GM21786 (cell line): ENCODE results near the gene FRMD8.

Source experiments
- ATAC-seq: cut with Tn5 transposase; IDR thresholded peaks from one replicate; pipeline ENCODE4 v1.9.1; 2021; ENCODE audit not compliant: unreplicated experiment

FRMD8 gene

DNA sequence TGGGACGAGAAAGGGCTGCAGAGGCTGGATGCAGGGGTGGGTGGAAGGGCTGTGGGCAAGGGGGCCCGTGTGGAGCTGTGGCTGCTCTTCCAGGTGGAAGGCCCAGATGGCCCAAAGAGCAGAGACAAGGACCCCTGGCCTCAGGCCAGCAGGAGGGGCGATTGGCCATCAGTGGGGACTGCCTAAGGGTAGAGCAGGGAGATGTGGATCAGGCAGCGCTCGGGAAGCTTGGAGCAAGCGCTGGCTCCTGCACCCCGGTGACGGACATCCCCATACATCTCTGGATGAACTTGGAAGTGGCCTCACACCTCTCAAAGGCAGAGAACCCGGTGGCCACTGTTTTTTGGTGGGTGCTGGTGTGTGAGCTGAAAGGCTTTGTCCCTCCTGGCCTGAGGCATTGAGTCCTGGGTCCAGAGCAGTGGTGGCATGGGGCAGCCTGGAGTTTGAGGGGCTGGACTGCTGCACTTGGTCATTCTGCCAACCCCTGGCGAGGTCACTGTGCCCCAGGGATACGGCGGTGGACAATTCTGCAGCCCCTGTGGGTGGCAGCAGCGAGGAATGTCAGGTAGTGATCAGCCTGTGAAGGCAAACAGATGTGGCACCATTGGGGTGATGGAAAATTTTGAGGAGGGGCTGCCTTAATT lies 5.9 kb downstream of the FRMD8 start:
- ATAC-seq = no peak

DNA sequence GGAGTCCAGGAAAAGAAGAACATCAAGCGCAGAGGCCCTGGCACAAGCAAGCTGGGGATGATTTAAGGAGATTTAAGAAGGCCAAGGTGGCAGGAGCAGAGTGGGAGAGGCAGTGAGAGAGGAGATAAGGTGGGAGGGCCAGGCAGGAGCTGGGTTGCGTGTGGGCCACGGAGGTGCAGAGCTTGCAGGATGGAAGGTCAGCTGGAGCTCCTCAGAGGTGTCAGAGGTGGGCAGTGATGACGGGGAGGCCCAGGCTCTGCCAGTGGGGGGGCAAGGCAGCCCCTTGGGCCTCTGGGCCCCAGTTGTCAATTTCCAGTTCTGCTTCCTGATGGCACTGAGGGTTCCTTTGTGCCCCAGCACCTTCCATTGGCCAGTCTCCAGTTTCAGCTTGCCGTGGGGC lies 6.5 kb downstream of the FRMD8 start:
- ATAC-seq = no peak

DNA sequence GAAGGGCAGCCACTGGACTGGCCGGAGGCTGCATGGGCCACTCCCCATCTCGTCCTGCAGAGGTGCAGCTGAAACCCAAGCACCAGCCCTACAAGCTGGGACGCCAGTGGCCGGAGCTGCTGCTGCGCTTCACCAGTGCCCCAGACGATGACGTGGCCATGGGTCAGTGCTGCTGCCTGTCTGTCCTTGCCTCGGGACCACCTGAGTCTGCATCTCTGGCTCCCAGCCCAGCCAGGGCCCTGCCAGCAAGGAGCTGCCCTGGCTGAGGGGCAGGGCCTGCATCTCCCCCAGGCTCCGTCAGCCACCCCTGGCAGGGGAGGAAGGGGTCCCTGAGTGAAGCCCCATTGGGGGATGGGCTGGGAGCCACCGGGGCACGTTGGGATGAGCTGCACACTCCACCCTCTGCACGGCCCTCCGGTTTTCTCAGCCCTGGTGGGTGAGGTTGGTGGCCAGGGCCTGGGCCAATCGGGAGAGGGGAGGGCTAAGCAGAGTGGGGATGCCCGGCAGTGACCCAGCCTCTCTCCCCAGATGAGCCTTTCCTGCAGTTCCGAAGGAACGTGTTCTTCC lies 7.2 kb downstream of the FRMD8 start:
- ATAC-seq = no peak

DNA sequence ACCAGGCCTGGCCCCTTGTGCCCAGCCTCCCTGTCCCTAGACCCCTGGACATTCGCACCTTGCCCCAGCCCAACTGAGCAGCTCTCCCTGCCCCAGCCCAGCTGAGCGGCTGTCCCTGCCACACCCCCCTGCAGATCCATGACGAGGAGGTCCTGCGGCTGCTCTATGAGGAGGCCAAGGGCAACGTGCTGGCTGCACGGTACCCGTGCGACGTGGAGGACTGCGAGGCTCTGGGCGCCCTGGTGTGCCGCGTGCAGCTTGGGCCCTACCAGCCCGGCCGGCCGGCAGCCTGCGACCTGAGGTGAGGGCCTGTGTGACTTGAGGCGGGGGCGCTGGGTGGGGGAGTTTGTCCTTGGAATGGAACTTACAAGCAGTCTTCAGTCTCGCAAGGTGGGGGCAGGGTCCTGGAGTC lies 7.7 kb downstream of the FRMD8 start:
- ATAC-seq = no peak

DNA sequence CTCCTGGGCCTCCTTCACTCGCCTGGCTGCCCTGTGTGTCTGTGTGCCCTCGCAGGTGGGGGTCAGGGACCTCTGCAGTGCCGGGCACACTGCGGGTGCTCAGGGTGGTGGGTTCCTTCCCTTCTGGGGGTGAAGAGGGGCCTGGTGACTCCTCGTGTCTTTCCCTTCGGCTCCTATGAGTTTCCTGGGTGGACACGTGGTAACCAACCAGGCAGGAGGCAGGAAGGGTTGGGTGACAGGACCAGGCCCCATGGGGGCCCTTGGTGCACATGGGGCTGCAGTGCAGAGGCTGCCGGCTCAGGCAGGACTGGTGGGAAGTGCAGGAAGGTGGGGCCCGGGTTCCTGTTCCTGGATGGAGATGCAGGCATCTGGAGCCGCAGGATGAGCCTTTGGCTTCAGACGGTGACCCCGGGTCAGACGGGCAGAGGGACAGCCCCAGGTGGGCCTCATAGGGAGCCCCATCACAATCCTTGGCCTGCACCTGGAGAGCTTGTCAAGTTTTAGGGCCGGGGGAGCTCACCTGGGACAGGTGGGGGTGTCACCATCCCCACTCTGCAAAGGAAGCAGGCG lies 9.6 kb downstream of the FRMD8 start:
- no peak for ATAC-seq

- ATAC-seq = no peak
These were observed 10.6 kb downstream of the FRMD8 start for GRCh38 chr11:65396769-65397745.

- ATAC-seq = no peak
These were observed 12.0 kb downstream of the FRMD8 start for GRCh38 chr11:65398362-65398910.

- ATAC-seq = no peak
These were observed 12.8 kb downstream of the FRMD8 start for GRCh38 chr11:65399249-65399648.

DNA sequence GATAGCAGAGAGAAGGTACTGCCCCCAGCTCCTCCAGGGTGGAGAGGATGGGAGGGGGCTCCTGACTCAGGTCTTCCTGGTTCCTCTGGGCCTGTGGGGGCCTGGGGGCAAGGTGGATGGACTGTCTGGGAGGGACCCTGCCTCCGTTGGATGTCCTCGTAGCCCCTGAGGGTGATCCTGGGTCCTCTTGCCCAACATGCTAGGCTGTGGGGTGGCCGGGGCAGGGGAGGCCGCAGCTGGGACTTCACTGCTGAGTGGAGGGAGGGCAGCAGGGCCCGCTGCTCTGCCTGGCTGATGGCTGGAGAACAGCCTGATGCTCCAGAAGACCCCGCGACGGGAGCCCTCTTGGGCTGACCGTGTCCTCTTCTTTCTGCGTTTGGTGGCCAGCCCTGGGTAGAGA lies 13.4 kb downstream of the FRMD8 start:
- ATAC-seq = no peak

DNA sequence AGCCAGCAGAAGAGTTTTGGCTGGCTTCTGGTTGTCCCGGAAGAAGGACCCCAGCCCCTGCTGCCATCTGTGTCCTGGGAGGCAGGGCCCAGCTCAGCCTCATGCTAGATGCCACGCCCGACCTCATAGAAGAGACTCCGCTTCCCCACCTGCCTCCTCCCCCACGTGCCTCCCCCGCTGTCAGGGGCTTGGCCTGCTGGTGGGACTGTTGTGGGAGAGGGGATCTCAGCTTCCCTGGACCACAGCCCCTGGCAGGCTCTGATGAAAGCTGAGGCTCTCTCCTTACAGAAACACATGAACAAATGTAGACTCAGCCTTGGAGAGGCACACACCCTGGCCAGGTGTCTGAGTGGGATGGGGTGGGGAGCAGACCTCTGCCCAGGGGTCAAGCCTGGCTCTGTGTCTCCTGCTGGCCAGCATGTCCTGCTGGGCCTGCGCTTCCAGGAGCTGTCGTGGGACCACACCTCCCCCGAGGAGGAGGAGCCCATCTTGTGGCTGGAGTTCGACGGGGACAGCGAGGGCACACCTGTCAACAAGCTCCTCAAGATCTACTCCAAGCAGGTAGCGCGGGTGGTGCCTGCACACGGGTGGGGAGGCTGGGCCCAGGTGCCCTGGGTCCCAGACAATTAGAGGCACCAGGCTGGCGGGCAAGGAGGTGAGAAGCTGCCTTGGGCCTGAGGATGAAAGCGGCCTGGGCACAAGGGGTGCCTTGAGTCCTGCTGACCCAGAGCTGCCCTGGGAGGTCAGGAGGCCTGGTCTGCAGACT lies 14.1 kb downstream of the FRMD8 start:
- no peak for ATAC-seq

GRCh38 chr11:65401073-65401802 lies 14.8 kb downstream of the FRMD8 start:
- no peak for ATAC-seq

DNA sequence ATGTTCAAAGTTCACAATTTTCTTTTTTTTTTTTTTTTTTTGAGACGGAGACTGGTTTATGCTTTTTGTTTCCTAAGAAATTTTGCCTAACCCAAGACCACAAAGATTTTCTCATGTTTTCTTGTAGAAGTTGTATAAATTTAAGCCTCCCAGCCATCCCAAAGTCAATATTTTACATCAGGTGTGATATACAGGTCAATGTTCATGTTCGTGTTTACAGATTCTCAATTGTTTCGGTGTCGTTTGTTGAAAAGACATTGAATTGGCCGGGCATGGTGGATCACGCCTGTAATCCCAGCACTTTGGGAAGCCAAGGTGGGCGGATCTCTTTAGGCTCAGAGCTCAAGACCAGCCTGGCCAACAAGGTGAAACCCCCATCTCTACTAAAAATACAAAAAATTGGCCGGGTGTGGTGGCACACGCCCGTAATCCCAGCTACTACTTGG lies 15.4 kb downstream of the FRMD8 start:
- ATAC-seq = no peak

DNA sequence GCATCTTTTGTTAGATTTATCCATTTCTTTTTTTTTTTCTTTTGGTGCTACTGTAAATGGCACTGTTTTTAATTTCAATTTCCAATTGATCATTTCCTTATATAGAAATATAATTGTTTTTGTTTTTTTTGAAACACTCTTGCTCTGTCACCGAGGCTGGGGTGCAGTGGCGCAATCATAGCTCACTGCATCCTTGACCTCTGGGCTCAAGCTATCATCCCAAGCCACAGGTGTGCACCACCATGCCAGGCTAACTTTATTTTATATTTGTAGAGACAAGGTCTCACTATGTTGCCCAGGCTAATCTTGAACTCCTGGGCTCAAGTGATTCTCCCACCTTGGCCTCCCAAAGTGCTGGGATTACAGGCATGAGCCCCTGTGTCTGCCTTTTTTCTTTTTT lies 16.4 kb downstream of the FRMD8 start:
- ATAC-seq = no peak

DNA sequence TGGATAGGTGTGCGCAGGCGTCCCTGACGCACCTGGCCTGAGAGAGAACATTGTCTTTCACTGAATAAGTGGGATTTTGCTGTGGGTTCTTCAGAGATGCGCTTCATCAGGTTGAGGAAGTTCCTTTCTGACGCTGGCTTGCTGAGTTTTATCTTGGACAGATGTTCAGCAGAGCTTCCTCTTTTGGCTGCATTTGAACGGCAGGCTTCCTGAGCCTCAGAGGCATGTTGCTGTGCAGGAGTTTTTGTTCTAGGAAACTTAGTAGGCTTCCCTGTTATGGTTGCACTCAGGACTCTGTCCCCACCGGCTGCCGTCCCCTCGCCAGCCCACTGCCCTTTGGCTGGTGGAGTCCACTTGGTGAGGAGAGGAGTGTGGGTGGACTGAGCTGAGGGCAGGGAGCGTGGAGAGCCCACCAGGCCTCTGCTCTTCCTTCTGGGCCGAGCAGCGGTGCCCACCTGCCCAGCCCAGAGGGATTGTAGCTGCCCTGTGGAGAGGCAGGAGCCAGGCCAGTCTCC lies 17.2 kb downstream of the FRMD8 start:
- no peak for ATAC-seq

GRCh38 chr11:65404210-65404609 lies 17.8 kb downstream of the FRMD8 start:
- no peak for ATAC-seq

DNA sequence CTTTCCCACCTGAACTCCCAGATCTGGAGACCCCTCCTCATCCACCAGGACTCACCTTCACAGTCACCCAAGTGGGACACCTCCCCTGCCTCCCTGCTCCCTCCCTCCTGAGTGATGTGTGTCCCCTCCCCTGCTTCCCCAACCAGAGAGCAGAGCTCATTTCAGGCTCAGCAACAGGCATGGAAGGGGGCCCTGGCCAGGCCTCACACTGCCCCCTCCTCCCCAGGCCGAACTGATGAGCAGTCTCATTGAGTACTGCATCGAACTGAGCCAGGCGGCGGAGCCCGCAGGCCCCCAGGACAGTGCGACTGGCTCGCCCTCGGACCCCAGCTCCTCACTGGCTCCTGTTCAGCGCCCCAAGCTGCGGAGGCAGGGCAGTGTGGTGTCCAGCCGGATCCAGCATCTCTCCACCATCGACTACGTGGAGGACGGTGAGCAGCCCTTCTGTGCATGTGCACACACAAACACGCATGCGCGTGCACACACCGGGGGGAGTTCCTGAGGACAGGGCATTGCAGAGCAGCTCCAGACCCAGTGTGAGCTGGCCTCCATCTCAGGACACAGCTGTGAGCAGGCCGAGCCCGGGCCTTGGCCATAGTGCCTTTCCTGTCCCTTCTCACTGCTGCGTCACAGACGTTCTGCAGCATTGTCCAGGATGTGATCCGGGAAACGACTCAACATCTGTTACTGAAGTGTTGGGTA lies 18.4 kb downstream of the FRMD8 start:
- ATAC-seq = no peak

DNA sequence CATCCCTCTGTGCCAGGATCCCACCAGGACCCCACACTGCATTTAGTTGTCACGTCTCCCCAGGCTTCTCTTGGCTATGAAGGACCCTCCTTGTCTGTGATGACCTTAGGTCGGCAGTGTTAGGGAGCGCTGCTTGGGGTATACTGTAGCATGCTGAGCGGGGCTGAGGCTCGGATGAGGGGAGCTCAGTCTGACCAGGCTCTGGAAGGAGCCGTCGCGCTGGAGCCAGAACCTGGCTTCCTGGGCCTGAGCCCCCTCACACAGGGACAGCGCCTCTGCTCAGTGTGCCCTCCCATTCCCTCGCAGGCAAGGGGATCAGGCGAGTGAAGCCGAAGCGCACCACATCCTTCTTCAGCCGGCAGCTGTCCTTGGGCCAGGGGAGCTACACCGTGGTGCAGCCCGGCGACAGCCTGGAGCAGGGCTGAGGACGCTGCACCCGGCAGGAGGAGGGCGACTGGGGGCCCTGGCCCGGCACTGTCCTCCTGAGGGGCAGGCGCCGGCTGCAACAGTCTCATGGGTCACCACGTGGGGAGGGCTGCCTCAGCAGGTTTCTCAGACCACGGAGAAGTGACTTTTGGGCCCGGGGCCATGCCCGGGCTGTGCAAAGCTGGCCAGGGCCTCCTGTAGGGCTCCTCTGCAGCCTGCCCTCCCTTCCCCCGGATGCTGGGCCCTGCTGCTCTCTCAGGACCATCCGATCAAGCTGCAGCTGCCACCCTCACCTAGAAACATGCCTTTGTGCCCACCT lies 24.7 kb downstream of the FRMD8 start:
- ATAC-seq = no peak

DNA sequence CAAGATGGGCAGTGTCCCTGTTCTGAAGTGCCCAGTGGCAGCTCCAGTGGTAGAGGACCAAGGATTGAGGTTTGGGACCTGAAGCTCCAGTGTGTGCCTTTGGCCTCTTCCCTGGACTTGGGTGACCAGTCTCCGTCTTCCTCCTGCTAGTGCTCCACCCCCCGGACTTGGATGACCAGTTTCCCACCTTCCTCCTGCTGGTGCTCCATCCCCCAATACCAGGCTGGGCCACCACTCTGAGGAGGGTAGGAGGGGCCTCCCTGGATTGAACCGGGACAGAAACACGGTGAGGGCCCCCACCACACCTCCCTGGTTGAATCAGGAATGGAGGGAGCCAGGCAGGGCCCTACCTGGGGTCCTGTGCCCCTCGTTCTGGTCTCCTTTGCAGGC lies 25.2 kb downstream of the FRMD8 start:
- no peak for ATAC-seq
